LoVo (cell line): Measurements from ENCODE around the gene HYAL2.
"Not testable (repeated sequence)": the region's sequence is repeated elsewhere in the genome, so short reads cannot be mapped to it uniquely, and the experiment has no call there.

Experiments
- DNase-seq: peaks from one replicate; pipeline ENCODE4 v3.0.0-alpha.2; 2016; ENCODE audit warnings: low spot score

The HYAL2 gene

GRCh38 chr3:50312041-50312440, 10.5 kb downstream of the HYAL2 start:
- DNase-seq: not testable (repeated sequence)

DNA sequence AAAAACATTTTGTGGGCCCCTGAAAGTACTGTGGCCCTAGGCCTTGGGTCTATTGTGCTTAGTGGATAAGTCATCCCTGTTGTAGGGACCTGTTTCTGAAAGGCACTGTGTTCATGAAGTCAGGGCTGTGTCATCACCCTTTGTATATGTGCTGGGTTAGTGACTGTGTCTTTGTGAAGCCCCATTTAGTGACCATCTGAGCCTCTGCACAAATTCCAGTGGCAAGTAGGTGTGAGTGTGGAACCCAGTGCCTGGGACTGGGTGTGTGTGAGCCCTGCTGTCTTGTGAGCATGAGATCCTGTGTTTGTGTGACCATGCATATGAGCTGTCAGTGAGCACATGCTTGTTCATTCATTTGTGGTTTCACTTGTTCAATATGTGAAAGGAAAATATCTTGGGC, 17.9 kb downstream of the HYAL2 start:
- no peak for DNase-seq

DNA sequence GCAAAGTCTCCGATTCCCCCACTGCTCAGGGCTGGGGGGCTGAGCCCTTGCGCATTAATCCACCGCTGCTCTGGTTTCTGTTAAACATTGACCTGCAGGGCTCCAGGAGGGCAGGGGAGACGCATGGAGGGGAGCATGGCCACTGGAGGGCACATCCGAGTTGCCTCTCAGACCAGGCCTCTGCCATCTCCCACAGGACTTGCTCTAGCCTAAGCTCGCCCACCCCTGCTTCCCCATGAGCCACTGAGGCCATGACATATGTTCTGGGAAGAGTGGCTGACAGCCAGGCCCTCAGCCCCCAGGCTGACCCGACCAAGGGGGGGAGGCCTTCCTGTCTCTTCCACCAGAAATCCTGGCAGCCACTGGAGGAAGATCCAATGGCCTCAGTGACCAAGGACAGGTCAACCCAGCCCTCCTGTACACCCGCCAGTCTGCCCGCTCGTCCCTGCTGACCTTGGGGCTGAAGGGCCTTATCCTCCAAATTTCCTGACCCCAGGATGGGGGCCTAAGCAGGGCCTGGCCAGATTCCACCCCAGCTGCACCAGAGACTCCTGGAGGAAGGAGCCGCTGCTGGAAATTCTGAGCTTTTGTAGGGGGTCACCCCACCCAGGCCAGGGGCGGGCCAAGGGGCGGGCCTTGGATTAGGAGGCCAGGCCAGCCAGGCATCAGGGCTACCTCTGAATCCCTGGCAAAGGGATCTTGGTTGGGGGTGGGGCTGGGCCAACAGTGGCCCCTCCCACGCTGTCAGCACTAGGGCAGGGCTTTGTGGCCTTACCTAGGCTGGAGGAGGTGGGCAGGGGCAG, 19.3 kb downstream of the HYAL2 start, which contains the start of gene HYAL1:
TSS of gene HYAL1 (minus strand) at position 562 of the 803 bp plus-strand sequence. CDS start 618 bp downstream, outside the sequence.
- no peak for DNase-seq

GRCh38 chr3:50302095-50303012, 20.2 kb downstream of the HYAL2 start:
- DNase-seq: no peak

GRCh38 chr3:50300681-50301254, 21.8 kb downstream of the HYAL2 start:
- DNase-seq: no peak

DNA sequence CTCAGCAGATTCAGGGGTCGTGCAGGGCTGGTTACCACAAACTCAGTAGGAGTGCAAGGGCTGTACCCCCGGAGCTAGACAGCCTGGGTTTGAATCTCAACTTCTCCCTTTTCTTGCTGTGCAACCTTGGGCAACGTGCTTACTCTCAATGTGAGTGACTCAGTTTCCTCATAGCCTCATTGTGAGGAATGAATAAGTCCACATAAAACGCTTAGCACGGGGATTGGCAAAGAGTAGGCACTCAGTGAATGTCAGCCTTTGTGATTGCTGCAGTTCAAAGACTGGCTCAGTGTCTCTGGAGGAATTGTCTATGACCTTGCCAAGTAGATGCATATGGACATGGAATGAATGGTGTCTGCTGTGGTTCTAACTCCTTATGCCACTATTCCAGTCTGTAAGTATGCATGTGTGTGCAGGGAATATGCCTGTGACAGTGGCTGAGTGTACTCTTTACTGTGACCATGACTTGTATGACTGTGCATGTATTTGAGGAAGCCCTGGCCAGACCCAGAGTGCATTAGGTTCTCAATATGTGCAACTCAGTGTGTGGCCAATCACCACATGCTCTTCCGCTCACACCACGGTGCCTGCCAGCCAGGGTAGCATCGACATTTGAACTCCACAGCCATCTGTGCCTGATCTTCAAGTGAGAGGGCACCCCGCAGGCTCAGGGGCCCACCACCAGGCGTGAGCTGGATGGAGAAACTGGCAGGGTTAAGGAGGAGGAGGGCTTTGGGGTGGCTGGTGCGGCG, 22.4 kb downstream of the HYAL2 start:
- DNase-seq: no peak

DNA sequence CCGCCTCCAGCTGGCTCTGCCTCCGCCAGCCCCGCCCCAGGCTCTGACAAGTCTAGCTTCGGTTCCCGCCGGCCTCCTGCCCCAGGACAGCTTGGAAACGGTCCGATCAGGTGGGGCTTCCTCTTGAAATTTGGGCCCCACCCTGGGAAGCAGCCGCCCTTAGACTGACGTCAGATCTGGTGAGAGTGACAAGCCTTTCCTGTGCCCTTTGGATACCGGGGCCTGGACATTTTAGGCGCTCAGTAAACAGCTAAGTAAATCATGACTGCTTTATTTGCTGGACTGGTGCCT, 23.0 kb downstream of the HYAL2 start:
- DNase-seq: no peak

GRCh38 chr3:50298836-50299637, 23.5 kb downstream of the HYAL2 start, which contains the start of the genes HYAL3 and NAA80:
Gene HYAL3, minus strand, starts transcription at chr3:50299405. Its CDS starts 3,803 bp downstream, at chr3:50295602.
Gene NAA80, minus strand, starts transcription at chr3:50299405. Its CDS starts 1,942 bp downstream, at chr3:50297463.
- DNase-seq: peak; percentile 99

DNA sequence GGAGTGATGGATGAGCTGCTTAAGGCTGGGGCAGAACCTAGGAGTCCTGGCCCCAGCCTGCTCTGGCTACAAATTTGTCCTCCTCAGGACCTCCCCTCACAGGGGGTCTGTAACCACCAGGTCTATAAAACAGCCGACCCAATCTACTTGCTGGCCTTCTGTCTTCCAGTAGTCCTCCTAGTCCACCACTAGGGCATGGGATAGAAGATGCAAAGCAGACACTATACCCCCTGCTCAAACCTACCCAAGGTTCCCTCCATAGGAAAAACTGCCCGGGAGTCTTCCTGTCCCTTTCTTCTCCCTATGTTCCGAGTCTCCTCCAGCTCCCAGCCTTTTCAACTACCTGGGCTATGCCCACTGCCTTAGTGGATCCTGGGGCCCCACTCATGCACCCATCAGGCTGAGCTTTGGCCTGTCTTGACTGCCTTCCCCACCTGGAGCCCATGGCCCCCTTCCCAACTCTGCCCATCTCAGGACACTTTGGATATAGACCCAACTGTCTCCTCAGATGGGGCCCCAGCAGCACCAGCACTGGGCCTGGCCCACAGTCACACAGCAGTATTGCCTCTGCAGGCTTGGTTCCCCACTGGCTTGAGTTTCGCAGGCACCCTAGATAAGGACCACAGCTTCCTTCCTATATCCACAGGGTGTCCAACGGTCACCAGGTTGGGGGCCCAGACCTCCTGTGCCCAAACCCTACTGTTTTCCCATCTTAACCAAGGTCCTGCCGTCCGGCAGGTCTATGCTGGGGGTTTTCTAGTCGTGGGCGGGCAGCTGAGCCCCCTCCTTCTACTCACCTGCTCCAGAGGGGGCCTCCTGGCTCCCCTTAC, 24.4 kb downstream of the HYAL2 start:
- no peak for DNase-seq

DNA sequence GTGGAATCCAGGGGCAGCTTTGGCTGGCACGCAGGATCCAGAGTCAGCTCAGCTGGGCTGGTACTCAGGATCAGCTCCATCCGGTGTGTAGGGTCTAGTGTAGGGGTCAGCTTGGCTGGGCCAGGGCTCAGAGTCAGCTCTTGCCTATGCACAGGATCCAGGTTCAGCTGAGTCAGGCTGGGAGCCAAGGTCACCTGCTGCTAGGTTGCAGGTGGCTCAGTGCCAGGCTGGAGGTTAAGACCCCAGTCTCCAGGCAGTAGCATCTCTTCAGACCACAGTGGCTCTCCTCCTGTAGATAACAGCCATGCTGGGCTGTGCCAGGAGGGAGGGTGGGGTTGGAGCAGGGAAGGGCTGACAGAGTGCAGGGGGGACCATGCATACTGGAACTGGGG, 25.2 kb downstream of the HYAL2 start:
- DNase-seq: no peak

GRCh38 chr3:50296721-50297383, 25.7 kb downstream of the HYAL2 start:
- no peak for DNase-seq

DNA sequence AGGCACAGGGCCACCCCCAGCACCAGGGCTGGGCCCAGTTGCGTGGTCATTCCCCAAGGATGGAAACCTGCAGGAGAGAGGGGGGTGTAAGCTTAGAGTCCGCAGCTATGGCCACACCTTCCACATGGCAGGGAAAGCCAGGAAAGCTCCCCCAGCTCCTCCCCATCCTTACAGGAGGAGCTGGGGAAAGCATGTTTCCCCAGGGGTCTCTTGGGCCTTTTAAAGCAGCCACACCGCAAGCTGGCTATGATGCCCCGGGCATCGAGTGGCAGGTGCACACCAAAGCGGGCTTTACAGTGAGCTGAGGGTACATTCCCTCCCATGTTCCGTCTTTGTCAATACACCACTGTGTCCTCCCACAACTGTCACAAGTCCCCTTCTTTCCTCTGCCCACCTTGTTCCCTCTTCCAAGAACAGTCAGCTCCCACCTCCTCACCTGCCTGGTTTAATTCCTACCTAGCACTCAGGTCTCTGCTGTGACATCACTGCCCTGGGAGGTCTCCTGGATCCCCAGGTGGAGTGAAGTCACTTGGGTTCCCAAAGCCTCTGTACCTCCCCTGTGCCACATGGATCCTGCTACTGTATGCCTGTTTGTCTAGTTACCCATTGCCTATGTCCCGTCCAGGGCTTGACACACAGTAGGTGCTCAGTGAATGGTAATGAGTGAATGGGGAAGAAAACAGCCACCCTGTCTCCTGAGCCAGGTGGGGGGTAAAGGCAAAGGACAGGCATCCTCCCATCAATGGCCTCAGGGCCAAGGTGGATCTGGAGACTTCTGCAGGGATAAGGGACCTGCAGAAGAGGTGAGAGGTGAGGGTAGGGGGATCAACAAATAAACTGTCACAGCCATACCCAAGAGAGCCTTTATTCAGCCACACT, 26.8 kb downstream of the HYAL2 start:
- no peak for DNase-seq

GRCh38 chr3:50294492-50295403, 27.8 kb downstream of the HYAL2 start:
- DNase-seq: no peak

DNA sequence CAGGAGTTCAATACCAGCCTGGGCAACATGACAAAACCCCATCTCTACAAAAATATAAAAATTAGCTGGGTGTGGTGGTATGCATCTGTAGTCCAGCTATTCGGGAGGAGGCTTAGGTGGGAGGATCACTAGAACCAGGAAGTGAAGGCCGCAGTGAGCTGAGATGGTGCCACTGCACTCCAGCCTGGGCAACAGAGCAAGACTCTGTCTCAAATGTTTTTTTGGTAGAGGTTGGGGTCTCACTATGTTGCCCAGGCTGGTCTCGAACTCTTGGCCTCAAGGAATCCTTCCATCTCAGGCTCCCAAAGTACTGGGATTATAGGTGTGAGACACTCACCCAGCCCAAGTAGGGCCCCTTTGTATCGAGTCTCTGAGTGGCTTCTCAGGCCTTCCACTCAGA, 28.5 kb downstream of the HYAL2 start:
- DNase-seq: no peak

- DNase-seq: no peak
These were observed 29.3 kb downstream of the HYAL2 start for GRCh38 chr3:50293079-50293801.

- peak; percentile 98 for DNase-seq
These were observed 30.1 kb downstream of the HYAL2 start, which contains the start of gene IFRD2 for GRCh38 chr3:50292159-50293078. Gene IFRD2, minus strand, starts transcription at chr3:50292429. Its CDS starts 155 bp downstream, at chr3:50292274.
